Spleen (tissue), 7 donors: ENCODE data around the gene FBN2.

Experiments used
- CTCF ChIP-seq, 11 experiments: fragments of 200-600 bp in 7 of 11; fragments of 450-650 bp in 4 of 11; sonication (generic) in 4 of 11; IDR thresholded peaks in 8 of 11; conservative IDR thresholded peaks in 3 of 11; 1 replicate in 7 of 11; 2 replicates in 4 of 11; pipeline versions ENCODE4 v1.4.0 to v1.8.0; 2016 to 2021; ENCODE audit warnings: antibody characterized with exemption in 11 of 11, inconsistent platforms in 4 of 11, mild to moderate bottlenecking in 1 of 11
- POLR2AphosphoS5 ChIP-seq, 3 donors: sonication (generic); formaldehyde crosslinking; IDR thresholded peaks; one replicate each; pipeline ENCODE4 v1.5.1; 2017; ENCODE audit warnings: antibody characterized with exemption in 3 of 3
- donor health status: DM: no; HTN: no; CAD: no; lungs with moderate emphysema.
- donor health status: DM: no; HTN: no; CAD: no.
- donor health status: DM: no; HTN: no; CAD: no.

GRCh38 chr5:128490761-128491160, 47.3 kb downstream of the FBN2 start:
- TF ChIP-seq CTCF (IDR thresholded peaks at IDR 0.05 in 8 of 11, conservative IDR thresholded peaks at IDR 0.05 in 3 of 11), result no peak
- no peak for TF ChIP-seq POLR2AphosphoS5 (IDR thresholded peaks at IDR 0.05)
